Peyer's patch (tissue), 4 donors: ENCODE measurements around the gene IL22RA2. TPM values are rescaled to one million over a fixed set of nuclear protein-coding genes. Genes with fewer than 3 reads are reported as not detected.

Experiments used
- DNase-seq, 3 donors: peaks; one replicate each; pipeline ENCODE4 v3.0.0-alpha.2; 2017 to 2019
- H3K27ac ChIP-seq, 4 donors: fragments of 200-600 bp; sonication (generic); one replicate each; pipeline ENCODE4 v1.5.1; 2016 to 2019
- H3K27me3 ChIP-seq, 2 donors: fragments of 200-600 bp; sonication (generic); one replicate each; pipeline ENCODE4 v1.5.1; 2019
- H3K36me3 ChIP-seq, 3 donors: fragments of 200-600 bp; sonication (generic); one replicate each; pipeline ENCODE4 v1.5.1; 2016 to 2019
- H3K4me1 ChIP-seq, 4 donors: fragments of 200-600 bp; sonication (generic); one replicate each; pipeline ENCODE4 v1.5.1; 2016 to 2019
- H3K4me3 ChIP-seq, 4 donors: fragments of 200-600 bp; sonication (generic); 1 replicate in 3 of 4; 2 replicates in 1 of 4; pipeline ENCODE4 v1.5.1; 2016 to 2019; ENCODE audit warnings: mild to moderate bottlenecking in 1 of 4
- H3K9me3 ChIP-seq, 4 donors: fragments of 200-600 bp; sonication (generic); one replicate each; pipeline ENCODE4 v1.5.1; 2016 to 2019; ENCODE audit warnings: mild to moderate bottlenecking in 1 of 4
- CTCF ChIP-seq, 6 experiments: fragments of 450-650 bp in 4 of 6; fragments of 200-600 bp in 2 of 6; sonication (generic) in 1 of 6; IDR thresholded peaks; one replicate each; pipeline ENCODE4 v1.5.1; 2017 to 2019; ENCODE audit warnings: antibody characterized with exemption in 6 of 6, mild to moderate bottlenecking in 3 of 6, moderate library complexity in 1 of 6
- POLR2A ChIP-seq, 2 donors: fragments of 450-650 bp; IDR thresholded peaks; one replicate each; pipeline ENCODE4 v1.5.1; 2017; ENCODE audit warnings: antibody characterized with exemption in 2 of 2, mild to moderate bottlenecking in 2 of 2, moderate library complexity in 2 of 2
- total RNA-seq, 4 donors: library from RNA; depleted of rRNA; stranded (reverse); fragments of >200 nt; gene quantifications; one replicate each; pipeline ENCODE4 v1.1.0, GENCODE V29; 2016

The IL22RA2 gene
- total RNA-seq, 4 donors from 2014 or later: not detected

GRCh38 chr6:137119196-137120104 is 54.0 kb downstream of the IL22RA2 start:
- H3K4me3 ChIP-seq: no peak overlapping the region
- no peak for TF ChIP-seq POLR2A (IDR thresholded peaks at IDR 0.05)
- TF ChIP-seq CTCF (IDR thresholded peaks at IDR 0.05): no peak
- no peaks in the 10 kb centered on the region for H3K36me3 ChIP-seq
- H3K4me1 ChIP-seq: peaks cover 0 to 4% (median 0%) of the 10 kb centered on the region in 4 donors
- H3K27me3 ChIP-seq: no peaks in the 10 kb centered on the region
- DNase-seq: peak in 1 of 3 donors; percentile 62
- peaks cover 0 to 5% (median 0%) of the 10 kb centered on the region in 4 donors for H3K9me3 ChIP-seq
- H3K27ac ChIP-seq: peak overlapping the region in 1 of 4 donors; percentile 33

GRCh38 chr6:137117581-137117980 is 55.9 kb downstream of the IL22RA2 start:
- DNase-seq: no peak
- no peak for TF ChIP-seq POLR2A (IDR thresholded peaks at IDR 0.05)
- TF ChIP-seq CTCF (IDR thresholded peaks at IDR 0.05): no peak
- no peaks in the 10 kb centered on the region for H3K36me3 ChIP-seq
- no peak overlapping the region for H3K4me3 ChIP-seq
- H3K9me3 ChIP-seq: peaks cover 0 to 5% (median 0%) of the 10 kb centered on the region in 4 donors
- H3K27ac ChIP-seq: no peak overlapping the region
- no peaks in the 10 kb centered on the region for H3K27me3 ChIP-seq
- peaks cover 0 to 4% (median 0%) of the 10 kb centered on the region in 4 donors for H3K4me1 ChIP-seq

- Histone ChIP-seq H3K4me1 (peaks cover 0 to 4% (median 0%) of the 10 kb centered on the region in 4 donors), H3K36me3 (no peaks in the 10 kb centered on the region), H3K27me3 (no peaks in the 10 kb centered on the region), H3K4me3 (no peak overlapping the region), H3K9me3 (peaks cover 0 to 5% (median 0%) of the 10 kb centered on the region in 4 donors), H3K27ac (no peak overlapping the region)
- TF ChIP-seq POLR2A (IDR thresholded peaks at IDR 0.05) (no peak), CTCF (IDR thresholded peaks at IDR 0.05) (no peak)
- DNase-seq: no peak
These were observed 56.6 kb downstream of the IL22RA2 start for GRCh38 chr6:137116807-137117206.

GRCh38 chr6:137115658-137116057 is 57.8 kb downstream of the IL22RA2 start:
- no peak overlapping the region for H3K4me3 ChIP-seq
- no peak for DNase-seq

GRCh38 chr6:137112067-137112355 is 61.4 kb downstream of the IL22RA2 start:
- no peak for DNase-seq
- no peaks in the 10 kb centered on the region for H3K27me3 ChIP-seq
- H3K36me3 ChIP-seq: no peaks in the 10 kb centered on the region
- TF ChIP-seq CTCF (IDR thresholded peaks at IDR 0.05) (no peak), POLR2A (IDR thresholded peaks at IDR 0.05) (no peak)
- H3K4me1 ChIP-seq: no peaks in the 10 kb centered on the region
- no peaks in the 10 kb centered on the region for H3K9me3 ChIP-seq
- H3K27ac ChIP-seq: no peak overlapping the region
- H3K4me3 ChIP-seq: no peak overlapping the region

More at GRCh38 chr6:137115658-137116057, 57.8 kb downstream of the IL22RA2 start:
- Histone ChIP-seq H3K4me1 (no peaks in the 10 kb centered on the region), H3K27me3 (no peaks in the 10 kb centered on the region), H3K36me3 (no peaks in the 10 kb centered on the region), H3K9me3 (peaks cover 0 to 5% (median 0%) of the 10 kb centered on the region in 4 donors), H3K27ac (no peak overlapping the region)
- no peak for TF ChIP-seq POLR2A (IDR thresholded peaks at IDR 0.05)
- TF ChIP-seq CTCF (IDR thresholded peaks at IDR 0.05): no peak
